GM12878 (cell line): Measurements from ENCODE around the gene VTN. TPM values are rescaled to one million over a fixed set of nuclear protein-coding genes. Genes with fewer than 3 reads are reported as not detected.
A peak's percentile ranks its signal among the peaks of the same experiment; 100 is the strongest.

Source experiments
- BRCA1 ChIP-seq: IDR thresholded peaks from 2 replicates; pipeline ENCODE4 v1.6.1; 2011; ENCODE audit warnings: low read depth, low read length, improper control_type of control experiment
- CBX3 ChIP-seq: fragments of 200-600 bp; sonication (generic); IDR thresholded peaks from 2 replicates; pipeline ENCODE4 v1.6.1; 2016; ENCODE audit warnings: low read depth, borderline replicate concordance
- CREM ChIP-seq: IDR thresholded peaks from 2 replicates; pipeline ENCODE4 v1.6.1; 2014; ENCODE audit warnings: antibody characterized with exemption, low read depth
- EGR1 ChIP-seq, 2 experiments: IDR thresholded peaks; 1 replicate in 1 of 2; 2 replicates in 1 of 2; pipeline ENCODE4 v1.6.1; 2011 to 2012; ENCODE audit warnings: low read depth in 2 of 2, low read length in 2 of 2, borderline replicate concordance in 1 of 2, mild to moderate bottlenecking in 1 of 2, moderate library complexity in 1 of 2
- IKZF2 ChIP-seq, 2 experiments: fragments of 450-650 bp; IDR thresholded peaks; 2 replicates each; pipeline ENCODE4 v1.6.1; 2017; ENCODE audit warnings: mild to moderate bottlenecking in 2 of 2, moderate library complexity in 2 of 2
- JUNB ChIP-seq: IDR thresholded peaks from 2 replicates; pipeline ENCODE4 v1.6.1; 2016; ENCODE audit warnings: antibody characterized with exemption, mild to moderate bottlenecking
- MTA3 ChIP-seq: IDR thresholded peaks from 2 replicates; pipeline ENCODE4 v1.6.1; 2012; ENCODE audit warnings: low read length, inconsistent platforms, borderline replicate concordance
- NBN ChIP-seq: fragments of 450-650 bp; IDR thresholded peaks from 2 replicates; pipeline ENCODE4 v1.6.1; 2016
- NFXL1 ChIP-seq: fragments of 450-650 bp; IDR thresholded peaks from 2 replicates; pipeline ENCODE4 v1.6.1; 2017; ENCODE audit warnings: antibody characterized with exemption, mild to moderate bottlenecking, borderline replicate concordance
- NR2C2 ChIP-seq: IDR thresholded peaks from 2 replicates; pipeline ENCODE4 v1.6.1; 2011; ENCODE audit warnings: borderline replicate concordance, low read depth; ENCODE audit not compliant: control insufficient read depth, insufficient read length
- PKNOX1 ChIP-seq: fragments of 450-650 bp; IDR thresholded peaks from 2 replicates; pipeline ENCODE4 v1.6.1; 2016; ENCODE audit warnings: mild to moderate bottlenecking
- RAD21 ChIP-seq: IDR thresholded peaks from 2 replicates; pipeline ENCODE4 v1.6.1; 2011; ENCODE audit warnings: mild to moderate bottlenecking, low read depth, low read length, moderate library complexity; ENCODE audit not compliant: insufficient read depth
- RCOR1 ChIP-seq: conservative IDR thresholded peaks from 2 replicates; pipeline ENCODE4 v1.6.1; 2012; ENCODE audit warnings: low read depth, low read length, improper control_type of control experiment
- SIN3A ChIP-seq: IDR thresholded peaks from 2 replicates; pipeline ENCODE4 v1.6.1; 2012; ENCODE audit warnings: low read depth, low read length, improper control_type of control experiment
- SRF ChIP-seq, 2 experiments: IDR thresholded peaks; 2 replicates each; pipeline ENCODE4 v1.6.1; 2011; ENCODE audit warnings: low read depth in 2 of 2, low read length in 2 of 2, mild to moderate bottlenecking in 1 of 2, moderate library complexity in 1 of 2
- STAT1 ChIP-seq: fragments of 450-650 bp; conservative IDR thresholded peaks from 2 replicates; pipeline ENCODE4 v1.6.1; 2014; ENCODE audit warnings: antibody characterized with exemption, mild to moderate bottlenecking
- ZNF217 ChIP-seq: fragments of 450-650 bp; IDR thresholded peaks from 2 replicates; pipeline ENCODE4 v1.6.1; 2017; ENCODE audit warnings: antibody characterized with exemption, mild to moderate bottlenecking
- ZNF592 ChIP-seq: fragments of 450-650 bp; IDR thresholded peaks from 2 replicates; pipeline ENCODE4 v1.6.1; 2017; ENCODE audit warnings: mild to moderate bottlenecking, moderate library complexity
- polyA plus RNA-seq, 11 experiments: library from polyadenylated mRNA; depleted of rRNA in 4 of 11; unstranded in 6 of 11; stranded (reverse) in 5 of 11; fragments of >200 nt; fragmentation: Nextera tagmentation in 4 of 11; fragmentation: Illumina TruSeq in 1 of 11; extraction: Ambion mirVana in 4 of 11; extraction: Trizol in 1 of 11; gene quantifications; 1 replicate in 1 of 11; 2 replicates in 10 of 11; pipeline versions ENCODE4 v1.2.1 to v1.2.3, GENCODE V29; 2011 to 2016; ENCODE audit warnings: inconsistent platforms in 2 of 11, missing spikeins in 2 of 11, low read depth in 1 of 11
- total RNA-seq, 4 experiments: library from RNA; depleted of rRNA in 3 of 4; stranded (reverse); fragments of >200 nt in 3 of 4; fragmentation: Illumina TruSeq in 1 of 4; extraction: Trizol in 1 of 4; gene quantifications; 2 replicates each; pipeline versions ENCODE4 v1.2.1 to v1.2.3, GENCODE V29; 2013 to 2021
- TF ChIP-seq, protein P1 (sequence below): fragments of 450-650 bp; formaldehyde crosslinking; IDR thresholded peaks from 2 replicates; pipeline ENCODE4 v1.4.0; 2020; ENCODE audit warnings: mild to moderate bottlenecking, moderate library complexity
- TF ChIP-seq, protein P2 (sequence below): IDR thresholded peaks from 2 replicates; pipeline ENCODE4 v1.6.1; 2012; ENCODE audit warnings: low read depth, low read length, improper control_type of control experiment

The VTN gene
- total and polyA plus RNA-seq, 10 of the 15 experiments (the other 5 are each of a cell fraction or from before 2014, with no cell fraction given), result 0.04 to 1.3 (median 0.13) TPM; not detected in 5

DNA sequence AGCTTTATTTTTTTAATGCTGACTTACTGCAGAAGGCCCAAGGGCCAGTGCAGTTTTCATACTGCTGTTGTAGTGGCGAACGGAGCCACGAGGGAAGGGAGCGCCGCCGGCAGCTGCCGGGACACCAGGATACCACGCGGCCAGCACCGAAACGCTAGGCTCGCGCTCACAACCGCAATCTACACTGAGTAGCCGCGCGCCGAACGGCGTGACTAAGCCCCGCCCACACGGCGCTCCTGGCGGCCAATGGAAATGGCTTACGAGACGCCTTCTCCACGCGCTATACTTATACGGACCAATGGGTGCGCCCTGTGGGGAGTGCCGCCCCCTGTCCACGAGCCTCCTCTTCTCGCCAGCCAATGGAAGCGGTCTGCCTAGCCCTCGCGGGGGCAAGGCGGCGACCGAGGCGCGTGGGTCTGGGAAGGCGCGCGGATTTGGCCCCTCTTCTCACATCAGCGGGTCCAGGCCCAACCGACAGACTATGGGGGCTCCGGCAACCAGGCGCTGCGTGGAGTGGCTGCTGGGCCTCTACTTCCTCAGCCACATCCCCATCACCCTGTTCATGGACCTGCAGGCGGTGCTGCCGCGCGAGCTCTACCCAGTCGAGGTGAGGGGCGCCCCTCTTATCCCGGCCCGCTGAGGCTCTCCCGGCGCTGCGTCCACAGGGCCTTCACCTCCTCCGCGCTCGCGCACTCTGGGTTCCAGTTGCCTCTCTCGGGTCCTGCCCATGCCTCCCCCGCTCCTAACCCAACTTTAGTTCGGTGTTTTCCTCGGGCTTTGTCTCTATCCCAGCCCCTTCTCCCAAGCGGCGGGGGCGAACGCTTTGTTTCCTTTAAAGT, 51.1 kb downstream of the VTN start, which contains the start of gene TMEM97 (continued):
- TF ChIP-seq, protein P1, sequence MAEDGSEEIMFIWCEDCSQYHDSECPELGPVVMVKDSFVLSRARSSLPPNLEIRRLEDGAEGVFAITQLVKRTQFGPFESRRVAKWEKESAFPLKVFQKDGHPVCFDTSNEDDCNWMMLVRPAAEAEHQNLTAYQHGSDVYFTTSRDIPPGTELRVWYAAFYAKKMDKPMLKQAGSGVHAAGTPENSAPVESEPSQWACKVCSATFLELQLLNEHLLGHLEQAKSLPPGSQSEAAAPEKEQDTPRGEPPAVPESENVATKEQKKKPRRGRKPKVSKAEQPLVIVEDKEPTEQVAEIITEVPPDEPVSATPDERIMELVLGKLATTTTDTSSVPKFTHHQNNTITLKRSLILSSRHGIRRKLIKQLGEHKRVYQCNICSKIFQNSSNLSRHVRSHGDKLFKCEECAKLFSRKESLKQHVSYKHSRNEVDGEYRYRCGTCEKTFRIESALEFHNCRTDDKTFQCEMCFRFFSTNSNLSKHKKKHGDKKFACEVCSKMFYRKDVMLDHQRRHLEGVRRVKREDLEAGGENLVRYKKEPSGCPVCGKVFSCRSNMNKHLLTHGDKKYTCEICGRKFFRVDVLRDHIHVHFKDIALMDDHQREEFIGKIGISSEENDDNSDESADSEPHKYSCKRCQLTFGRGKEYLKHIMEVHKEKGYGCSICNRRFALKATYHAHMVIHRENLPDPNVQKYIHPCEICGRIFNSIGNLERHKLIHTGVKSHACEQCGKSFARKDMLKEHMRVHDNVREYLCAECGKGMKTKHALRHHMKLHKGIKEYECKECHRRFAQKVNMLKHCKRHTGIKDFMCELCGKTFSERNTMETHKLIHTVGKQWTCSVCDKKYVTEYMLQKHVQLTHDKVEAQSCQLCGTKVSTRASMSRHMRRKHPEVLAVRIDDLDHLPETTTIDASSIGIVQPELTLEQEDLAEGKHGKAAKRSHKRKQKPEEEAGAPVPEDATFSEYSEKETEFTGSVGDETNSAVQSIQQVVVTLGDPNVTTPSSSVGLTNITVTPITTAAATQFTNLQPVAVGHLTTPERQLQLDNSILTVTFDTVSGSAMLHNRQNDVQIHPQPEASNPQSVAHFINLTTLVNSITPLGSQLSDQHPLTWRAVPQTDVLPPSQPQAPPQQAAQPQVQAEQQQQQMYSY (CRISPR knock-in tag), result no peak
- TF ChIP-seq IKZF2 (IDR thresholded peaks at IDR 0.05) (no peak), PKNOX1 (no peak), JUNB (no peak), STAT1 (no peak), NFXL1 (no peak), CREM (peak; percentile 85), NBN (peak; percentile 67; the same call in 1 of the 2 replicates), ZNF217 (no peak), EGR1 (IDR thresholded peaks at IDR 0.05; ENCODE audit: borderline replicate concordance in 1 of 2, low read depth in 2 of 2, low read length in 2 of 2) (no peak), NR2C2 (no peak), CBX3 (no peak), RAD21 (no peak), BRCA1 (no peak), RCOR1 (no peak), SIN3A (peak; percentile 76), SRF (IDR thresholded peaks at IDR 0.05; ENCODE audit: low read depth in 2 of 2, low read length in 2 of 2) (no peak), ZNF592 (no peak), MTA3 (no peak)
- TF ChIP-seq, protein P2, sequence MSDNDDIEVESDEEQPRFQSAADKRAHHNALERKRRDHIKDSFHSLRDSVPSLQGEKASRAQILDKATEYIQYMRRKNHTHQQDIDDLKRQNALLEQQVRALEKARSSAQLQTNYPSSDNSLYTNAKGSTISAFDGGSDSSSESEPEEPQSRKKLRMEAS, result peak; percentile 86
